Upper lobe of left lung (tissue), 6 donors: ENCODE measurements around the gene SYT6. TPM values are rescaled to one million over a fixed set of nuclear protein-coding genes. Genes with fewer than 3 reads are reported as not detected.
"Not testable (repeated sequence)": the region's sequence is repeated elsewhere in the genome, so short reads cannot be mapped to it uniquely, and the experiment has no call there.

ENCODE experiments used
- ATAC-seq, 2 donors: fragments of 200-7000 bp; cut with Tn5 transposase; one replicate each; pipeline ENCODE4 v1.9.1; 2022; ENCODE audit warnings: mild to moderate bottlenecking in 2 of 2, moderate library complexity in 2 of 2; ENCODE audit not compliant: low FRiP score in 2 of 2
- DNase-seq, 2 donors: peaks; one replicate each; pipeline ENCODE4 v3.0.0-alpha.2; 2019 to 2020
- H3K27ac ChIP-seq, 4 donors: fragments of 200-600 bp; sonication (generic); one replicate each; pipeline ENCODE4 v1.5.1; 2016 to 2019
- H3K27me3 ChIP-seq, 4 donors: fragments of 200-600 bp; sonication (generic); one replicate each; pipeline ENCODE4 v1.5.1; 2017 to 2019
- H3K36me3 ChIP-seq, 4 donors: fragments of 200-600 bp; sonication (generic); one replicate each; pipeline ENCODE4 v1.5.1; 2016 to 2019
- H3K4me1 ChIP-seq, 4 donors: fragments of 200-600 bp; sonication (generic); one replicate each; pipeline ENCODE4 v1.5.1; 2018 to 2019
- H3K4me3 ChIP-seq, 4 donors: fragments of 200-600 bp; sonication (generic); one replicate each; pipeline ENCODE4 v1.5.1; 2017 to 2019; ENCODE audit warnings: mild to moderate bottlenecking in 2 of 4, moderate library complexity in 1 of 4
- H3K9me3 ChIP-seq, 4 donors: fragments of 200-600 bp; sonication (generic); one replicate each; pipeline ENCODE4 v1.5.1; 2018 to 2019
- CTCF ChIP-seq, 6 experiments: fragments of 450-650 bp in 4 of 6; fragments of 200-600 bp in 2 of 6; sonication (generic) in 2 of 6; IDR thresholded peaks; one replicate each; pipeline ENCODE4 v1.5.1; 2016 to 2019; ENCODE audit warnings: antibody characterized with exemption in 6 of 6
- EP300 ChIP-seq, 4 donors: sonication (generic); formaldehyde crosslinking; IDR thresholded peaks; one replicate each; pipeline ENCODE4 v1.5.1; 2017; ENCODE audit warnings: antibody characterized with exemption in 4 of 4, control low read depth in 2 of 4
- POLR2A ChIP-seq, 4 donors: fragments of 450-650 bp; IDR thresholded peaks; one replicate each; pipeline ENCODE4 v1.5.1; 2016 to 2017; ENCODE audit warnings: antibody characterized with exemption in 4 of 4, mild to moderate bottlenecking in 2 of 4
- POLR2AphosphoS5 ChIP-seq, 2 donors: sonication (generic); formaldehyde crosslinking; IDR thresholded peaks; one replicate each; pipeline ENCODE4 v1.5.1; 2017; ENCODE audit warnings: antibody characterized with exemption in 2 of 2
- WGBS, 2 donors: methylation state at CpG; one replicate each; pipeline ENCODE4 v1.1.5; 2017 to 2018; 5-methylcytosine and 5-hydroxymethylcytosine counted together
- total RNA-seq, 6 donors: library from RNA; depleted of rRNA in 4 of 6; stranded (reverse); fragments of >200 nt in 4 of 6; gene quantifications; one replicate each; pipeline versions ENCODE4 v1.1.0 to v1.2.1, GENCODE V29; 2016 to 2021
- donor health status: DM: no; HTN: no; CAD: no; lungs with moderate emphysema.
- donor health status: DM: no; HTN: yes; CAD: no; lungs with severe emphysema.

SYT6 gene
- total RNA-seq, 6 donors from 2014 or later: 0.07 TPM; not detected in 5

GRCh38 chr1:114065671-114066070, 88.0 kb downstream of the SYT6 start:
- H3K4me1 ChIP-seq, H3K27ac ChIP-seq, ATAC-seq, H3K36me3 ChIP-seq, H3K4me3 ChIP-seq, H3K27me3 ChIP-seq, H3K9me3 ChIP-seq, DNase-seq: not testable (repeated sequence)
- WGBS, 2 donors: 63 to 70% methylated on average over 3 of the region's 3 CpGs

GRCh38 chr1:114063544-114063943, 90.1 kb downstream of the SYT6 start:
- Histone ChIP-seq H3K27me3 (no peaks in the 10 kb centered on the region), H3K9me3 (peaks cover 0 to 11% (median 0%) of the 10 kb centered on the region in 4 donors), H3K36me3 (no peaks in the 10 kb centered on the region), H3K27ac (no peak overlapping the region), H3K4me3 (no peak overlapping the region), H3K4me1 (no peaks in the 10 kb centered on the region)
- DNase-seq (no peak), ATAC-seq (no peak)
- no peak for TF ChIP-seq POLR2AphosphoS5 (IDR thresholded peaks at IDR 0.05)
- TF ChIP-seq POLR2A (IDR thresholded peaks at IDR 0.05): no peak
- TF ChIP-seq CTCF (IDR thresholded peaks at IDR 0.05): no peak
- no peak for TF ChIP-seq EP300 (IDR thresholded peaks at IDR 0.05)

GRCh38 chr1:114062477-114063099, 91.1 kb downstream of the SYT6 start:
- peaks cover 0 to 13% (median 0%) of the 10 kb centered on the region in 4 donors for H3K9me3 ChIP-seq
- H3K27ac ChIP-seq: no peak overlapping the region
- H3K27me3 ChIP-seq: no peaks in the 10 kb centered on the region
- no peaks in the 10 kb centered on the region for H3K4me1 ChIP-seq
- TF ChIP-seq POLR2A (IDR thresholded peaks at IDR 0.05): no peak
- TF ChIP-seq EP300 (IDR thresholded peaks at IDR 0.05): no peak
- TF ChIP-seq POLR2AphosphoS5 (IDR thresholded peaks at IDR 0.05): no peak
- no peak for TF ChIP-seq CTCF (IDR thresholded peaks at IDR 0.05)
- H3K4me3 ChIP-seq: no peak overlapping the region
- WGBS, 2 donors: 58 to 63% methylated on average over 8 of the region's 8 CpGs
- ATAC-seq (no peak), DNase-seq (no peak)
- no peaks in the 10 kb centered on the region for H3K36me3 ChIP-seq

GRCh38 chr1:114061121-114061830, 92.4 kb downstream of the SYT6 start:
- 81 to 83% methylated on average over 1 of the region's 1 CpG for WGBS, 2 donors
- TF ChIP-seq POLR2A (IDR thresholded peaks at IDR 0.05) (no peak), EP300 (IDR thresholded peaks at IDR 0.05) (no peak), CTCF (IDR thresholded peaks at IDR 0.05) (no peak), POLR2AphosphoS5 (IDR thresholded peaks at IDR 0.05) (no peak)
- H3K9me3 ChIP-seq: peaks cover 0 to 18% (median 0%) of the 10 kb centered on the region in 4 donors
- no peak overlapping the region for H3K27ac ChIP-seq
- H3K36me3 ChIP-seq: no peaks in the 10 kb centered on the region
- no peak overlapping the region for H3K4me3 ChIP-seq
- ATAC-seq (no peak), DNase-seq (no peak)
- H3K27me3 ChIP-seq: no peaks in the 10 kb centered on the region
- H3K4me1 ChIP-seq: no peaks in the 10 kb centered on the region

- not testable (repeated sequence) for H3K27ac ChIP-seq, DNase-seq, ATAC-seq, H3K36me3 ChIP-seq, H3K27me3 ChIP-seq, H3K4me3 ChIP-seq, H3K4me1 ChIP-seq
- WGBS, 2 donors: 29 to 51% methylated on average over 5 to 6 of the region's 6 CpGs
- H3K9me3 ChIP-seq: peaks cover 0 to 18% (median 0%) of the 10 kb centered on the region in 4 donors
Measured at GRCh38 chr1:114058236-114058635, 95.4 kb downstream of the SYT6 start.

- peaks cover 0 to 7% (median 0%) of the 10 kb centered on the region in 4 donors for H3K9me3 ChIP-seq
- H3K4me3 ChIP-seq: no peak overlapping the region
- WGBS, 2 donors: 94 to 100% methylated on average over 2 of the region's 2 CpGs
- no peaks in the 10 kb centered on the region for H3K36me3 ChIP-seq
- H3K4me1 ChIP-seq: no peaks in the 10 kb centered on the region
- DNase-seq (no peak), ATAC-seq (no peak)
- TF ChIP-seq EP300 (IDR thresholded peaks at IDR 0.05): no peak
- no peak for TF ChIP-seq CTCF (IDR thresholded peaks at IDR 0.05)
- no peak for TF ChIP-seq POLR2AphosphoS5 (IDR thresholded peaks at IDR 0.05)
- no peak for TF ChIP-seq POLR2A (IDR thresholded peaks at IDR 0.05)
- H3K27me3 ChIP-seq: no peaks in the 10 kb centered on the region
- H3K27ac ChIP-seq: no peak overlapping the region
Measured at GRCh38 chr1:114054148-114054547, 99.5 kb downstream of the SYT6 start.
